CMK (cell line): ENCODE measurements around the gene SPDYE1.
"Not testable (repeated sequence)": the region's sequence is repeated elsewhere in the genome, so short reads cannot be mapped to it uniquely, and the experiment has no call there.

Experiments used
- DNase-seq: peaks from one replicate; pipeline ENCODE4 v3.0.0-alpha.2; 2010; ENCODE audit warnings: low read depth

Gene SPDYE1

DNA sequence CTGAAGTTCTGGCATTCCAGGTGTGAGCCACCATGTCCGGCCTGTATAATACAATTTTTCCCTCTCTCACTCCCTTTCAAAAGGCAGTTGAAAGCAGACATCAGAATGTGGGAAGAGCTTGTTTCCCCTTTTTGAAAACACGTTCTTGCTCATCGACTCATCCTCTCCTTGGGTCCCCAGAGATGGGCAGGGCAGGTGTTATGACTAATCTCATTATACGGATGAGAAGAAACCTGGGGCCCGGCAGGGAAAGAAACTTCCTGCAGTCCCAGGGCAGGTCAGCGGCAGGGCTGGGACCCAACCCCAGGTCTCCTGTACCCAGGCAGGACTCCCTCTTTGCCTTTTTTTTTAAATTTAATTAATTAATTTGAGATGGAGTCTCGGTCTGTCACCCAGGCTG lies 4.8 kb upstream of the SPDYE1 start:
- DNase-seq: not testable (repeated sequence)

DNA sequence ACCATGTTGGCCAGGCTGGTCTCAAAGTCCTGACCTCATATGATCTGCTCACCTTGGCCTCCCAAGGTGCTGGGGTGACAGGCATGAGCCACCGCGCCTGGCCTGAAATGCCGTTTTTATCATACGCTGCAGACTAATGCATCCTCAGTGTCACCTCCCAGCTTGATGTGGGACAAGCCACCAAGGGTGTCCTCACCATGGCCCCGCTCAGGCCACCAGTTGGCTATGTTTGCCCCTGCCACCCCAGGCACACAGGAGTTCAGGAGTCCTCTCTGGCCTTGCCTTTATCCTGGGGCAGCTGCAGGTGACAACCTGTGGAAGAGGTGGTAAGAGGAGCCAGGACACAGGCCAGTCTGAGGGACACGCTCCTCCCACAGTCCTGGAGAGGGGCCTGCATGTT lies 3.0 kb upstream of the SPDYE1 start:
- not testable (repeated sequence) for DNase-seq

GRCh38 chr7:44012081-44012480 lies 14.4 kb downstream of the SPDYE1 start:
- not testable (repeated sequence) for DNase-seq

- not testable (repeated sequence) for DNase-seq
Measured at GRCh38 chr7:44015090-44015489, 17.4 kb downstream of the SPDYE1 start.

- DNase-seq: peak; percentile 83
Measured at GRCh38 chr7:44018857-44019807, 21.4 kb downstream of the SPDYE1 start.

- not testable (repeated sequence) for DNase-seq
Measured at GRCh38 chr7:44019825-44020224, 22.1 kb downstream of the SPDYE1 start.

DNA sequence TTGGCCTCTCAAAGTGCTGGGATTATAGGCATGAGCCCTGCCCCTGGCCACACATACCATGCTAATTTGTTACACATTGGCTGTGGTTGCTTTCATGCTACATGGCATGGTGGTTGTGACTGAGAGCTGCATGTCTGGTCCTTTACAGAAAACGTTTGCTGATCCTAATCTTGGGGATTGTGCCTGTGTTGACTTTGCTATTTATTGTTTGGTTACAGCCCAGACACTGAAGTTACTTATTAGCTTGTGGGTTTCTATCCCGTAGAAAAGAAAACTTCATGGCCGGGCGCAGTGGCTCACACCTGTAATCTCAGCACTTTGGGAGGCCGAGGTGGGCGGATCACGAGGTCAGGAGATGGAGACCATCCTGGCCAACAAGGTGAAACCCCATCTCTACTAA lies 24.4 kb downstream of the SPDYE1 start:
- DNase-seq: not testable (repeated sequence)

- DNase-seq: not testable (repeated sequence)
Measured at GRCh38 chr7:44022796-44023467, 25.2 kb downstream of the SPDYE1 start.

GRCh38 chr7:44029433-44029832 lies 31.7 kb downstream of the SPDYE1 start:
- not testable (repeated sequence) for DNase-seq

DNA sequence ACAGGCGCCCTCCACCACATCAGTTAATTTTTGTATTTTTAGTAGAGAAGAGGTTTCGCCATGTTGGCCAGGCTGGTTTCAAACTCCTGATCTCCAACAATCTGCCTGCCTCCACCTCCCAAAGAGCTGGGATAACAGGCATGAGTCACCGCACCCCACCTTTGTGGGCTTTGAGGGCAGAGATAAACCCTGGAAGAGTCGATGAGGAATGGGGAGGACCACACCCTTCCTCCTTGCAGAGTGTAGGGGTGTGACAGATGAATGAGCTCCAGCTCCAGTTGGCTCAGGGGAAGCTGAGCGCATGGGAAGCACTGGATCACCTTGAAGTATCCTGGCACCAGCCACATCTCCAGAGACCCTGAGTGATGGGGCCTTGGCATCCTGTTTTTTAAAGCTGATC lies 32.3 kb downstream of the SPDYE1 start:
- DNase-seq: not testable (repeated sequence)

DNA sequence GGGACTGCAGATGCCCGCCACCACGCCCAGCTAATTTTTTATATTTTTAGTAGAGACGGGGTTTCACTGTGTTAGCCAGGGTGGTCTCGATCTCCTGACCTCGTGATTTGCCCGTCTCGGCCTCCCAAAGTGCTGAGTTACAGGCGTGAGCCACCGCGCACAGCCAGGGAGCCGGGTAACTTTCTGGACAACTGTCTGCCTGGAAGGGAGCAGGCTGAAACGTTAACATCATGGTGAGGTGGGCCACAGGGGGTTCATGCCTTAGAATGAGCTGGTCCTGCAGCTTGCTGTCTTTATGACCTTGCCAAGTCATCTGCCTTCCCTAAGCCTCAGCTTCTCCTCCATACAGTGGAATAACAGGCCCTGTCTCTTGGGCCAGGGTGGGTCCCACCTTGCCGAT lies 33.6 kb downstream of the SPDYE1 start:
- DNase-seq: not testable (repeated sequence)

DNA sequence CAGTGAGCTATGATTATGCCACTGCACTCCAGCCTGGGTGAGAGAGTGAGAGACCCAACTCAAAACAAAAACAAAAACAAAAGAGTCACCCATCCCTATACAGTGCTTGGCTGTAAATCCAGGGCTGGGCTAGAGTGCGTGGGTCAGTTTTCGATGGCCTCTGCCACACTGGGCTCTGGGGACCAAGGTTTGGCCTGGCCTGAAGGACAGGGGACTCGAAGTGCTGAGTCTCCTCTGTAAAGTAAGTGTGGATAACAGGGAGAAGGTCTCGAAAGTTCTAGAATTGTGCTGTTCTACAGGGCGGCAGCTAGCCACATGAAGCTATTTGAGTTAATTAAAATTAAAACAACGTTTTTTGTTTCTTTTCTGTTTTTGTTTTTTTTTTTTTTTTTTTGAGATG lies 34.3 kb downstream of the SPDYE1 start:
- DNase-seq: not testable (repeated sequence)

GRCh38 chr7:44033971-44034844 lies 36.5 kb downstream of the SPDYE1 start:
- DNase-seq: not testable (repeated sequence)

GRCh38 chr7:44036364-44036763 lies 38.7 kb downstream of the SPDYE1 start:
- not testable (repeated sequence) for DNase-seq

- DNase-seq: not testable (repeated sequence)
Measured at GRCh38 chr7:44037951-44038350, 40.3 kb downstream of the SPDYE1 start.

DNA sequence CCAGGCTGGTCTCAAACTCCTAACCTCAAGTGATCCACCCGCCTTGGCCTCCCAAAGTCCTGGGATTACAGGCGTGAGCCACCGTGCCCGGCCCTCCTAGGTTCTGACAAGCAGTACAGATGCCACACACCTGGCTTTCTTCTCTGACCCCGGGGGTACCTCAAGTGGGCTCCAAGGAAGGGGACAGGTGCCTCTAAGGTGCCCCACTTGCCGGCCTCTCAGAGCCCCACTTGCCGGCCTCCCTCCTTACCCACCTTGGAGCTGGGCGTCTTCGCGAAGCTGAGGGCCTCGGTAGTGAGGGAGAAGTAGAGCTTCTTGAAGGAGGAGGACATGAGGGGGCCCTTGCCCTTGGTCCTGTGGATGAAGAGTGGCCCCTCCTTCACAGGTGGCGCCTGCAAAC lies 40.9 kb downstream of the SPDYE1 start:
- not testable (repeated sequence) for DNase-seq

DNA sequence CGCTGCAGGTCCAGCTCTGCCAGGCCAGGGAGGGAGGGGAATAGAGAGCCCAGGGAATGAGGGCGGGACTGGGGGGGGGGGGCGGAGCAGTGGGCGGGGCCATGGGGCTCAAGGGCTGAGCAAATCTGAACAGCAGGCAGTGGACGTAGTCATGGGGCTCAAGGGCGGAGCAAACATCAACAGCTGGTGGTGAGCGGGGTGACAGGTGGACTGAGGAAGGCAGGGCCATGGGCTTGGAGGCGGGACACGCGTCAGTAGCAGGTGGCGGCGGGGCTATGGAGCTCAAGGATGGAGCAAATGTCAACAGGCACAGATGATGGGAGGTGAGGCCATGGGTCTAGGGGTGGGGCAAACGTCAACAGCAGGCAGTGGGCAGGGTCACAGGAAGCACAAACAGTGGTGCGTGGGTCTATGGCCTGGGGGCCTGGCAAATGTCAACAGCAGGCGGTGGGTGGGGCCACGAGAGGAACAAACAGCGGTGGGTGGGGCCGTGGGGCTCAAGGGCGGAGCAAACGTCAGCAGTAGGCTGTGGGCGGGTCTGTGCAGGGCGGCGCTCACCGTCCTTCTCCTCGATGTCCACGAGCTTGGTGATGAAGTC lies 41.4 kb downstream of the SPDYE1 start:
- DNase-seq: not testable (repeated sequence)

DNA sequence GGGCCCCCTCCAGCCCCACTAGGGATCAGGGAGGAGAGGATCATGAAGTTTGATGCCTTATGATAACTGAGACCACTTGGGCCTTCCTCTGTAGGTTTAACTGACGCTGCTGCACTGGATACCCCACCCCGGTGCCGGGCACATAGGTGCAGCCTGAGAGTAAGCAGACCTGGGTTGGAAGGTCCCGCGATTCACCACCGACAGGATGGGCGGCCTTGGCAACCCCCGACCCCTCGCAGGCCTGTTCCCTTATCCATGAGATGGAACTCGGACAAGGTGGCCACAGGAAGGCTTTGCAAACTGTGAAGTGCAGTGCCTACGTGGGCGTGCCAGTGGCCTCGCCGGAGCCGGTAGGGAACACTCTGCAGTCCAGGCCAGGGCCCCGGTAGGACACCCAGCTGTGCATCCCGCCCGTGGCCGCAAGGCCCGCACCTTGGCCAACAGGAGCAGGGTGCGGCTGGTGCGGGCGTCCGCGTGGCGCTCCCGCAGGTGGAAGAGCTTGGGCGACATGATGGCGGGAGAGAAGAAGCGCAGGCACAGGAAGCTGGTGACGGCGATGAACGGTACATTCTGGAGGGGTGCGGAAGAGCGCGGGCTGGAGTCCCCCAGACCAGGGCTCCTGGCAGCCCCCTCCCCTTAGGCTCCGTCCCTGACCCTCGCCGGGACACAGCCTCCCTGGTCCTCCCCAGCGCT lies 42.2 kb downstream of the SPDYE1 start:
- not testable (repeated sequence) for DNase-seq

DNA sequence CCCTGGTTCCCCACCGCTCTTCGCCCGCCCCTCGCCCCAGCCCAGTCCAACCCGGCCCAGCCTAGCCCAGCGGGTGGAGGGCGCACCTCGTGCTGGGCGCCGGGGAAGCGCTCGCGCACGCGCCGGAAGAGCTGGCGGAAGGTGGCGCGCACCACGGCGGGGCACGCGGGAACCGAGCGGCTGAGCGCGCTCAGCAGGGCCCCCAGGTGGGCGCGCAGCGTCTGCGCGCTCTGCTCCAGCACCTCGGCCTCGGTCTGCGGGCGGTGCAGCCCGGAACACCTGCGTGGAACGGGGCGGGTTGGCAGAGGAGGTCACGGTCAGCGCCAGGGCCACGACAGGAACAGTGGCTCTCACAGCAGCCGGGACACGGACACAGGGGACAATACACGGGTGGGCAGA lies 42.8 kb downstream of the SPDYE1 start:
- not testable (repeated sequence) for DNase-seq

DNA sequence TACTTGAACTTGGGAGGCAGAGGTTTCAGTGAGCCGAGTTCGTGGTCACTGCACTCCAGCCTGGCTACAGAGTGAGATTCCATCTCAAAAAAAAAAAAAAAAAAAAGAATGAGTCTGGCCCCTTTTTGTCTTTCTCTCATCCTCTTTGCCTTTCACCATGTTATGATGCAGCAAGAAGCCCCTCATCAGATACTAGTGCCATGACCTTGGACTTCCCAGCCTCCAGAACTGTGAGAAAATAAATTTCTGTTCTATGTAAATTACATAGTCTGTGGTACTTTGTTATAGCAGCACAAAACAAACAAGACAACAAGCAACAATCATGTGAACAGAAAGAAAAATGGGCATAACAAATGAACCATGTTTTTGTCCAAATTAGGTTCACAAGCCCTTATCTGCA lies 44.5 kb downstream of the SPDYE1 start:
- no peak for DNase-seq

DNA sequence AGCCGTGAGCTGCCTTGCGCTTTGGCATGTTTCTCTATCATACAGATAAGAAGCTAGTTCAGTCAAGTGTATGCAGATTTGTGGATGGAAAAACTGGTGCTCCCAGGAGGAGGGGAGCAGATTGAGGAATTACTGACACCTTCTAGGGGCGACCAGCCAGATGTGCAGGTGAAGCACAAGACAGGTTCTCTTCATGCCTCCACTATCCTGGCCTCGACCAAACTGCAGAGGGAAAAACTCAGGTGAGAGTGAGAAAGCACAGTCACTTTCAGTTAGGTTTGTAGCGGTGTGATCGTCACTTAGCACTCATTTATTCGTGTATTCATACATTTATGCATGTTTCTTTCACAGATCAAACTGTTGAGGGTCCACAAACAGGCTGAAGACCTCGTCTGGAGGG lies 46.2 kb downstream of the SPDYE1 start:
- no peak for DNase-seq
